DND-41 (cell line): ENCODE measurements around the gene ORM2.

Experiments used
- EZH2 ChIP-seq: IDR thresholded peaks from 3 replicates; pipeline ENCODE4 v1.6.1; 2012; ENCODE audit warnings: borderline replicate concordance, low read depth, mild to moderate bottlenecking, moderate library complexity, low read length, inconsistent platforms; ENCODE audit not compliant: severe bottlenecking
- TF ChIP-seq, protein P1 (sequence below): IDR thresholded peaks from 2 replicates; pipeline ENCODE4 v1.5.1; 2012; ENCODE audit warnings: borderline replicate concordance, low read length, moderate library complexity, mild to moderate bottlenecking; ENCODE audit not compliant: poor library complexity, severe bottlenecking; ENCODE audit errors: extremely low read depth

DNA sequence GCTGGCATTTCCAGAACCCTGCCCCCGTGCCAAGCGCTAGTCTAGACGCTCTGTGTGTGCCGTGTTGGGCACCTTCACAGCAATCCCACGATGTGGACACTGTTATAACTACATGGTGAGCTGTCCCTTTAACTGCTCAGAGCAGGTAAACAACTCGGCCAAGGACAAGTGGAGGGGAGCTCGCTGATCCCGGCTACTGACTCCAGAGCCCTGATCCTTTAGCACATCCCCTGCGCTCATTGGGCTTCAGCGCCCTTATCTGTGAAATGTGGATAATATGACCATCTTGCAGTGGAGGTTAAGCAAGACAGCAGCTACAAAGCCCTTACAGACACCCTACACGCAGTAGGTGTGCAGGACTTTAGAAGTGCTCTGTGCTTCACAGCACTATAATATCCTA lies 16.5 kb downstream of the ORM2 start:
- TF ChIP-seq, protein P1, sequence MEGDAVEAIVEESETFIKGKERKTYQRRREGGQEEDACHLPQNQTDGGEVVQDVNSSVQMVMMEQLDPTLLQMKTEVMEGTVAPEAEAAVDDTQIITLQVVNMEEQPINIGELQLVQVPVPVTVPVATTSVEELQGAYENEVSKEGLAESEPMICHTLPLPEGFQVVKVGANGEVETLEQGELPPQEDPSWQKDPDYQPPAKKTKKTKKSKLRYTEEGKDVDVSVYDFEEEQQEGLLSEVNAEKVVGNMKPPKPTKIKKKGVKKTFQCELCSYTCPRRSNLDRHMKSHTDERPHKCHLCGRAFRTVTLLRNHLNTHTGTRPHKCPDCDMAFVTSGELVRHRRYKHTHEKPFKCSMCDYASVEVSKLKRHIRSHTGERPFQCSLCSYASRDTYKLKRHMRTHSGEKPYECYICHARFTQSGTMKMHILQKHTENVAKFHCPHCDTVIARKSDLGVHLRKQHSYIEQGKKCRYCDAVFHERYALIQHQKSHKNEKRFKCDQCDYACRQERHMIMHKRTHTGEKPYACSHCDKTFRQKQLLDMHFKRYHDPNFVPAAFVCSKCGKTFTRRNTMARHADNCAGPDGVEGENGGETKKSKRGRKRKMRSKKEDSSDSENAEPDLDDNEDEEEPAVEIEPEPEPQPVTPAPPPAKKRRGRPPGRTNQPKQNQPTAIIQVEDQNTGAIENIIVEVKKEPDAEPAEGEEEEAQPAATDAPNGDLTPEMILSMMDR, result no peak
- TF ChIP-seq EZH2, result no peak
